Measurements from ENCODE around the gene RHOC.

GRCh38 chr1:112675728-112676381, 31.1 kb downstream of the RHOC start:
- TF ChIP-seq CHD2 (IDR thresholded peaks at IDR 0.05; ENCODE audit: low read length, partially characterized antibody) (no peak), REST (IDR thresholded peaks at IDR 0.05; ENCODE audit: low read depth, low read length) (no peak), CTCF (IDR thresholded peaks at IDR 0.05) (no peak), EZH2phosphoT487 (IDR thresholded peaks at IDR 0.05; ENCODE audit: borderline replicate concordance, low read depth) (no peak), ELF1 (IDR thresholded peaks at IDR 0.05) (no peak), EP300 (IDR thresholded peaks at IDR 0.05; ENCODE audit: borderline replicate concordance in 1 of 2, low read depth in 1 of 2, low read length in 1 of 2) (no peak), YY1 (IDR thresholded peaks at IDR 0.05; ENCODE audit: low read depth) (no peak)

Measured in SK-N-SH (cell line).